ENCODE data around the gene GULP1. TPM values are rescaled to one million over a fixed set of nuclear protein-coding genes. Genes with fewer than 3 reads are reported as not detected.

Gene GULP1
- total RNA-seq, 1 donor from 2014 or later: 21.9 TPM

DNA sequence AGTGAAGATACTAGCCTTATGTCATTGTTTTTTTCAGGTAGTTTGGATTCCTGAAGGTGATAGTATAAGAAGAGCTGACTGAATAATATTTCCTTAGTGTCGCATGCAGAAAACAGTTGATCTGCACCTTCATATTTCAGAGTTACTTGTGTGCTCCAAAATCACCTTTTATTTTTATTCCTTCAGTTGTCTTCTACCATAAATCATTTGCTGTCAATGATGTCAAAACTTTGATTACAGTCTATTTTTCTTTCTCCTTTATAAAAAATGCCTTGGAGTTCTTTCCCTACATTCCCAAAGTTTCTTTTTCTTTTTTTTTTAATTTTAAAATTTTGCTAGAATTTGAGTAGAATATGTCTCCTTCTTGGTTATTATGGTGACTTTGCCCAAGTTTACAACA lies 142.3 kb downstream of the GULP1 start:
- no peaks in the 10 kb centered on the region for H3K9me3 ChIP-seq (ENCODE audit: control insufficient read depth in 3 of 3, low read length in 3 of 3)
- H3K4me3 ChIP-seq (ENCODE audit: low read length in 3 of 3): no peak overlapping the region
- H3K9ac ChIP-seq (ENCODE audit: low read depth in 1 of 3, low read length in 3 of 3): no peak overlapping the region
- H3K4me1 ChIP-seq (ENCODE audit: control insufficient read depth in 3 of 3, insufficient read depth in 3 of 3, low read length in 3 of 3): no peaks in the 10 kb centered on the region
- no peaks in the 10 kb centered on the region for H3K27me3 ChIP-seq (ENCODE audit: control insufficient read depth in 3 of 3, insufficient read depth in 3 of 3, low read length in 3 of 3)
- no peaks in the 10 kb centered on the region for H3K36me3 ChIP-seq (ENCODE audit: control insufficient read depth in 3 of 3, insufficient read depth in 3 of 3, low read length in 3 of 3)
- no peak overlapping the region for H3K27ac ChIP-seq (ENCODE audit: low read depth, low read length)

DNA sequence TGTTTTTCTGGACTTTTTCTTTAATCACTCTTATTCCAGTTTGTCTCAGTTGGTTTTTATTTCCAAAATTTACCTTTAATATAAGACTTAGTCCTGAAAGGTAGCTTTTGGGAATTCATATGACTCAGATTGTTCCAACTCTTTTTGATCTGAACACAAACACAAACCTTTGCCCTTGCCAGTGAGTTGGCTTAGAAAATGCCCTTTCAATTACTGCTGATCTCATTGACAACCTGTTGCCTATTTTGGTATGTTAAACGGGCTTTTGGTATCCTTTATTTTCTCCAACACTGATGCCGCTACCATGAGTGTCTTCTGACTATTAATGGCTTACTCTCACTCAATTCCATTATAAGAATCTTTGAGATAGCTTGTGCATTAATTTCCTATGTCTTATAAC lies 143.4 kb downstream of the GULP1 start:
- H3K27me3 ChIP-seq (ENCODE audit: control insufficient read depth in 3 of 3, insufficient read depth in 3 of 3, low read length in 3 of 3): no peaks in the 10 kb centered on the region
- H3K4me3 ChIP-seq (ENCODE audit: low read length in 3 of 3): no peak overlapping the region
- H3K4me1 ChIP-seq (ENCODE audit: control insufficient read depth in 3 of 3, insufficient read depth in 3 of 3, low read length in 3 of 3): no peaks in the 10 kb centered on the region
- no peaks in the 10 kb centered on the region for H3K9me3 ChIP-seq (ENCODE audit: control insufficient read depth in 3 of 3, low read length in 3 of 3)
- H3K36me3 ChIP-seq (ENCODE audit: control insufficient read depth in 3 of 3, insufficient read depth in 3 of 3, low read length in 3 of 3): no peaks in the 10 kb centered on the region
- H3K9ac ChIP-seq (ENCODE audit: low read depth in 1 of 3, low read length in 3 of 3): no peak overlapping the region
- H3K27ac ChIP-seq (ENCODE audit: low read depth, low read length): no peak overlapping the region

DNA sequence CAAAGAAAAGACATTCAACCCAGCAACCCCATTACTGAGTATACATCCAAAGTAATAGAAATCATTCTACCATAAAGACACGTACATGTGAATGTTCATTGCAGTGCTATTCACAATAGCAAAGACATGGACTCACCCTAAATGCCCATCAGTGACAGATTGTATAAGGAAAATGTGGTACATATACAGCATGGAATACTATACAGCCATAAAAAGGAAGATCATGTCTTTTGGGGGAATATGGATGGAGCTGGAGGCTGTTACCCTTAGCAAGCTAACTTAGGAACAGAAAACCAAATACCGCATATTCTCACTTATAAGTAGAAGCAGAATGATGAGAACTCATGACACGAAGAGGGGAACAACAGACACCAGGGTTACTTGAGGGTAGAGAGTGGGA lies 145.9 kb downstream of the GULP1 start:
- no peaks in the 10 kb centered on the region for H3K36me3 ChIP-seq (ENCODE audit: control insufficient read depth in 3 of 3, insufficient read depth in 3 of 3, low read length in 3 of 3)
- H3K27me3 ChIP-seq (ENCODE audit: control insufficient read depth in 3 of 3, insufficient read depth in 3 of 3, low read length in 3 of 3): no peaks in the 10 kb centered on the region
- H3K9me3 ChIP-seq (ENCODE audit: control insufficient read depth in 3 of 3, low read length in 3 of 3): no peaks in the 10 kb centered on the region
- H3K27ac ChIP-seq (ENCODE audit: low read depth, low read length): no peak overlapping the region
- H3K4me3 ChIP-seq (ENCODE audit: low read length in 3 of 3): no peak overlapping the region
- H3K9ac ChIP-seq (ENCODE audit: low read depth in 1 of 3, low read length in 3 of 3): no peak overlapping the region
- H3K4me1 ChIP-seq (ENCODE audit: control insufficient read depth in 3 of 3, insufficient read depth in 3 of 3, low read length in 3 of 3): no peaks in the 10 kb centered on the region

DNA sequence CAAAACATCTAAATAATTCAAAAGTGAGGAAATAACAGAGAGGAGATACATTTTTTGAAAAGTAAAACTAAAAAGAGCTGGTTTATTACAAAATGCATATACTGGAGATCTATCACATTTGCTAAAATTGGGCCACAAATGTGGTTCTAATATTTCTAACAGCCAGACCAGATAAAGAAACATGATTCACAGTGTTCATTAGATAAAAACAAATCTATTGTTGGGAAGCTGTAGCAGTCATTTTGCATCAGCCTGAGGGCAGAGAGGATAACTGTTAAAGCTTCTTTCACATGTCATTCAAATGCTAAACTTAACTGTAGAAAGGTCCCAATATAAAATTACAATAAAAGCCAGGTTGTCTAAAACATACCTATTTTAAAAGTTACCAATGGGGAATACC lies 148.3 kb downstream of the GULP1 start:
- Histone ChIP-seq H3K36me3 (ENCODE audit: control insufficient read depth in 3 of 3, insufficient read depth in 3 of 3, low read length in 3 of 3) (no peaks in the 10 kb centered on the region), H3K27ac (ENCODE audit: low read depth, low read length) (no peak overlapping the region), H3K9ac (ENCODE audit: low read depth in 1 of 3, low read length in 3 of 3) (no peak overlapping the region), H3K27me3 (ENCODE audit: control insufficient read depth in 3 of 3, insufficient read depth in 3 of 3, low read length in 3 of 3) (no peaks in the 10 kb centered on the region), H3K4me1 (ENCODE audit: control insufficient read depth in 3 of 3, insufficient read depth in 3 of 3, low read length in 3 of 3) (no peaks in the 10 kb centered on the region), H3K4me3 (ENCODE audit: low read length in 3 of 3) (no peak overlapping the region), H3K9me3 (ENCODE audit: control insufficient read depth in 3 of 3, low read length in 3 of 3) (no peaks in the 10 kb centered on the region)

DNA sequence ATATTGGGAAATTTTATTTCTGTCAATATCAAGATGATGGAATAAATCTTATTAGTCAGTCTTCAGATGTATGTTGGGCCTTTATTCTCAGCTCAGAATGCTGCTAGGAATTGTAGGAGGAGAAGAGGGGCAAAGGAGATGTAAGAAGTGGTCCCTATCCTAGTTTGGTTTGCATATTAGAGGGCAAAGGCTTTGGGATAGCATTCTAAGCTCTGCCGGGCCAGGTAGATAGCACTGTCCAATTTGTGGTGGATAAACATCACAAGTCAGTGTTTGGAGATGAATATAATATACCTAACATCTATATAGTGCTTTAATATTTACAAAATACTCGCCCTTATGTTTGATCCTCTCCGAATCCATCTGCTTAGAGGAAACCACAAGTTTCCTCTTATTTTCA lies 149.2 kb downstream of the GULP1 start:
- Histone ChIP-seq H3K27me3 (ENCODE audit: control insufficient read depth in 3 of 3, insufficient read depth in 3 of 3, low read length in 3 of 3) (no peaks in the 10 kb centered on the region), H3K9me3 (ENCODE audit: control insufficient read depth in 3 of 3, low read length in 3 of 3) (no peaks in the 10 kb centered on the region), H3K27ac (ENCODE audit: low read depth, low read length) (no peak overlapping the region)

DNA sequence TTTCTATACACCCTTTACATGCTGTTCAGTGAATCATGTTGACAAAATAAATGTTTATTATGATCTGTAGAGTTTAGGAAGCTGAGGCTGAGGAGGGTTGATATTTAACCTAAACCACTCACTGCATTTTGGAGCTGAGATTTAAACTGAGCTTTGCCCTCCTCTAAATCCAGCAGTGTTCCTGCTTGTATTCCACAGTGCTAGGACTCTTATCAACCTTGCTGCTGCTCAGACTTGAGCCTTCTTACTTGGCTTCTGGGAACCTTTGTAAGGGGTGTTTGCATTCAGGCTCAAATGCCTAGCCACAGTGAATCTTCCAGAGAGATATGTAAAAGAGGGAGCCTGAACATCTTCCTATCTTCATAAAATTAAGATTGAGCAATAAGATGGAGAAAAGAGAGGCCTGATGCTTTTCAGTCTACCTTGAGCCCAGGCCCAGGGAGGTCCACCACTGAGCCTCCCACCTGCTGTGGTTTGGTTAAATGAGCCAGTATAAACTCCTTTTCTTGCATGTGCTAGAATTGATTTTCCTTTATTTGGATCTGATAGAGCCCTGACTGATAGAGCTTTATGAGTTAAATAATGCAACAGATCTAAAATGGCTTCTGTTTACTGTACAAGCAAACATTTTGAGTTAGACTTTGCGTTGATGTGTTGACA lies 149.7 kb downstream of the GULP1 start:
- Histone ChIP-seq H3K27ac (ENCODE audit: low read depth, low read length) (no peak overlapping the region), H3K4me1 (ENCODE audit: control insufficient read depth in 3 of 3, insufficient read depth in 3 of 3, low read length in 3 of 3) (no peaks in the 10 kb centered on the region), H3K9me3 (ENCODE audit: control insufficient read depth in 3 of 3, low read length in 3 of 3) (no peaks in the 10 kb centered on the region), H3K4me3 (ENCODE audit: low read length in 3 of 3) (no peak overlapping the region), H3K36me3 (ENCODE audit: control insufficient read depth in 3 of 3, insufficient read depth in 3 of 3, low read length in 3 of 3) (no peaks in the 10 kb centered on the region), H3K9ac (ENCODE audit: low read depth in 1 of 3, low read length in 3 of 3) (no peak overlapping the region), H3K27me3 (ENCODE audit: control insufficient read depth in 3 of 3, insufficient read depth in 3 of 3, low read length in 3 of 3) (no peaks in the 10 kb centered on the region)

More for the DNA sequence above, 149.2 kb downstream of the GULP1 start:
- Histone ChIP-seq H3K4me3 (ENCODE audit: low read length in 3 of 3) (no peak overlapping the region), H3K4me1 (ENCODE audit: control insufficient read depth in 3 of 3, insufficient read depth in 3 of 3, low read length in 3 of 3) (no peaks in the 10 kb centered on the region), H3K36me3 (ENCODE audit: control insufficient read depth in 3 of 3, insufficient read depth in 3 of 3, low read length in 3 of 3) (no peaks in the 10 kb centered on the region), H3K9ac (ENCODE audit: low read depth in 1 of 3, low read length in 3 of 3) (no peak overlapping the region)

DNA sequence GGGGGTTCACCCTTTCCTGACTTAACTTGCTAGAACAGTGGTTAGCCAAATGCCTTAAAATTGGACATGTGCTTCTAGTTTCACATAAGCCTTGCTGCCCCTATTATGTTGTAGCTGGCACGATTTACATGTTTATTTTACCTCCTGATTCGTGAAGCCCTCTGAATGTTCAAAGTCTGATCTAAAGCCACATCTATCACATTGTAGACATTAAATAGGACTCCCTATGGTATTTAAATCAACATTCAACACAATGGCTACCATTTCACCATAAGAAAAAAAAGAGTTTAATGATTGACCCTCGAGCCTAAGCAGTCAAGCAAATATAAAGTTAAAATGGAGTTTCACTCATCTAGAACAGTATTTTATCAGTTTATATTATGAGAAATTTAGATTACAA lies 151.5 kb downstream of the GULP1 start:
- Histone ChIP-seq H3K4me1 (ENCODE audit: control insufficient read depth in 3 of 3, insufficient read depth in 3 of 3, low read length in 3 of 3) (no peaks in the 10 kb centered on the region), H3K27me3 (ENCODE audit: control insufficient read depth in 3 of 3, insufficient read depth in 3 of 3, low read length in 3 of 3) (no peaks in the 10 kb centered on the region), H3K4me3 (ENCODE audit: low read length in 3 of 3) (no peak overlapping the region), H3K36me3 (ENCODE audit: control insufficient read depth in 3 of 3, insufficient read depth in 3 of 3, low read length in 3 of 3) (no peaks in the 10 kb centered on the region), H3K27ac (ENCODE audit: low read depth, low read length) (no peak overlapping the region), H3K9me3 (ENCODE audit: control insufficient read depth in 3 of 3, low read length in 3 of 3) (no peaks in the 10 kb centered on the region), H3K9ac (ENCODE audit: low read depth in 1 of 3, low read length in 3 of 3) (no peak overlapping the region)

DNA sequence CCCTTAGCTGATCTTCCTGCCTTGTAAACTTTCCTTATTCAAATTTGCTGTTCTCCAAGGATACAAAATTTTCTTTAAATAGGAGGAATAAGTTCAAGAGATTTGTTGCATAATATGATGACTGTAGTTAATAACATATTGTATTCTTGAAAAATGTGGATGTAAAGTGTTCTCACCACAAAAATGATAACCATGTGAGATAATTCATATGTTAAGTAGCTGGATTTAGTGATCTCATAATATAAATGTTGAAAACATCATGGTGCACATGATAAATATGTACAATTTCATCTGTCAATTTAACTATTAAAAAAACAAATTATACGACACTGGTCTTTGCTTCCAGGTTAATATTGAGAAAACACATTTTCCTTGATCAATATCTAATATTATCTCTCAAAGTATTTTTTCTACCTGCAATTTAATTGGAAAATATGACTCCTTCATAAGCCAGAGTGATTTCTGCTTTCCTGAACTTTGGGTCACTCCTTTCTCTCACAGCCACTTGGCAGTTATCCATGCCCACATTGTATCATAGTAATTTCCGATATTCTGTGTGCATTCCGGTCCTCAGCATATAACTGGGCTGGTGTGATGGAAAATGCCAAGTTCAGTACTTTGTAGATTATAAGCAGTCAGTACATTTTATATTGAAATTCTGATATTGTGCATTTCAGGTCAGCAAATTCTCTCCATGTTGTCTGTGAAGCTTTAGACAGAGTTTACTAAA lies 152.6 kb downstream of the GULP1 start:
- Histone ChIP-seq H3K4me1 (ENCODE audit: control insufficient read depth in 3 of 3, insufficient read depth in 3 of 3, low read length in 3 of 3) (no peaks in the 10 kb centered on the region), H3K9me3 (ENCODE audit: control insufficient read depth in 3 of 3, low read length in 3 of 3) (no peaks in the 10 kb centered on the region), H3K27ac (ENCODE audit: low read depth, low read length) (no peak overlapping the region), H3K9ac (ENCODE audit: low read depth in 1 of 3, low read length in 3 of 3) (no peak overlapping the region), H3K27me3 (ENCODE audit: control insufficient read depth in 3 of 3, insufficient read depth in 3 of 3, low read length in 3 of 3) (no peaks in the 10 kb centered on the region), H3K4me3 (ENCODE audit: low read length in 3 of 3) (no peak overlapping the region), H3K36me3 (ENCODE audit: control insufficient read depth in 3 of 3, insufficient read depth in 3 of 3, low read length in 3 of 3) (no peaks in the 10 kb centered on the region)

DNA sequence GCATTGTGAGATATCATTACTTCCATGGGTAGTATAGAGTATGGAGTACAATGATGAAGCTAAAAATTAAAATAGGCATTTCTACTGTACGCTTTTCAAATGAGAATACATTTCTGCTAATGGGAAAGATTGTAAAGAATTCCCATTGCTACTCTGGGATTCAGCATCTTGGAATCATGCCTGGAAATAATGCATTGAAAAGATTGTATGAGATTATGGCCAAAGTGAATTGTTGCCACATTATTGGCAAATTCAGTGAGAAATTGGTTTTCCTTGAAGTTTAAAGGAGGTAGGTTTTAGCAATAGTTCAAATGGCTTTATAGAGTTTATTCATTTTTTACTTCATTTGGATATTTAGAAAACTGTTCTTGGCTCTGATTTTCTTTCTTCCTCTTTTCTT lies 157.9 kb downstream of the GULP1 start:
- H3K4me1 ChIP-seq (ENCODE audit: control insufficient read depth in 3 of 3, insufficient read depth in 3 of 3, low read length in 3 of 3): no peaks in the 10 kb centered on the region
- H3K27me3 ChIP-seq (ENCODE audit: control insufficient read depth in 3 of 3, insufficient read depth in 3 of 3, low read length in 3 of 3): no peaks in the 10 kb centered on the region
- H3K9me3 ChIP-seq (ENCODE audit: control insufficient read depth in 3 of 3, low read length in 3 of 3): no peaks in the 10 kb centered on the region
- H3K27ac ChIP-seq (ENCODE audit: low read depth, low read length): no peak overlapping the region
- no peak overlapping the region for H3K4me3 ChIP-seq (ENCODE audit: low read length in 3 of 3)
- no peaks in the 10 kb centered on the region for H3K36me3 ChIP-seq (ENCODE audit: control insufficient read depth in 3 of 3, insufficient read depth in 3 of 3, low read length in 3 of 3)
- H3K9ac ChIP-seq (ENCODE audit: low read depth in 1 of 3, low read length in 3 of 3): no peak overlapping the region

DNA sequence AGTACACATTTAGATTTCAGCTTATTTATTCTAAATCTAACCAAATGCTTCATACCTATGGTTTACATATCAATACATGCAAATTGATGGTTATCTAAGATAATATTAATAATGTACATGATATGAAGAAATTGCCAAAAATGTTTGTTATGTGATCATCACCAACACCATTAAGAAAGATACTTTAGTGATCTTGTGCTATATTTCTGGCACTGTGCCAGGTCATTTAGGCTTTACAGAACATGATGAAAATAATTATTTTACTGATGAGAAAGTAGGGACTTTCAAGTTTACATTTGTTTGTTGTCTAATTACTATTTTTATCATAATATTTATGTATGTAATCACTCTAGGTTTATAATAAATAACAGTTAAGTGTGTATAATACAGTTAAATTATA lies 158.3 kb downstream of the GULP1 start:
- H3K9ac ChIP-seq (ENCODE audit: low read depth in 1 of 3, low read length in 3 of 3): no peak overlapping the region
- no peak overlapping the region for H3K4me3 ChIP-seq (ENCODE audit: low read length in 3 of 3)
- no peaks in the 10 kb centered on the region for H3K9me3 ChIP-seq (ENCODE audit: control insufficient read depth in 3 of 3, low read length in 3 of 3)
- no peak overlapping the region for H3K27ac ChIP-seq (ENCODE audit: low read depth, low read length)
- H3K4me1 ChIP-seq (ENCODE audit: control insufficient read depth in 3 of 3, insufficient read depth in 3 of 3, low read length in 3 of 3): no peaks in the 10 kb centered on the region
- H3K36me3 ChIP-seq (ENCODE audit: control insufficient read depth in 3 of 3, insufficient read depth in 3 of 3, low read length in 3 of 3): no peaks in the 10 kb centered on the region
- H3K27me3 ChIP-seq (ENCODE audit: control insufficient read depth in 3 of 3, insufficient read depth in 3 of 3, low read length in 3 of 3): no peaks in the 10 kb centered on the region

Data from skeletal muscle tissue (tissue), 4 donors.